ENCODE measurements around the gene KMT2D.

Gene KMT2D, protein sequence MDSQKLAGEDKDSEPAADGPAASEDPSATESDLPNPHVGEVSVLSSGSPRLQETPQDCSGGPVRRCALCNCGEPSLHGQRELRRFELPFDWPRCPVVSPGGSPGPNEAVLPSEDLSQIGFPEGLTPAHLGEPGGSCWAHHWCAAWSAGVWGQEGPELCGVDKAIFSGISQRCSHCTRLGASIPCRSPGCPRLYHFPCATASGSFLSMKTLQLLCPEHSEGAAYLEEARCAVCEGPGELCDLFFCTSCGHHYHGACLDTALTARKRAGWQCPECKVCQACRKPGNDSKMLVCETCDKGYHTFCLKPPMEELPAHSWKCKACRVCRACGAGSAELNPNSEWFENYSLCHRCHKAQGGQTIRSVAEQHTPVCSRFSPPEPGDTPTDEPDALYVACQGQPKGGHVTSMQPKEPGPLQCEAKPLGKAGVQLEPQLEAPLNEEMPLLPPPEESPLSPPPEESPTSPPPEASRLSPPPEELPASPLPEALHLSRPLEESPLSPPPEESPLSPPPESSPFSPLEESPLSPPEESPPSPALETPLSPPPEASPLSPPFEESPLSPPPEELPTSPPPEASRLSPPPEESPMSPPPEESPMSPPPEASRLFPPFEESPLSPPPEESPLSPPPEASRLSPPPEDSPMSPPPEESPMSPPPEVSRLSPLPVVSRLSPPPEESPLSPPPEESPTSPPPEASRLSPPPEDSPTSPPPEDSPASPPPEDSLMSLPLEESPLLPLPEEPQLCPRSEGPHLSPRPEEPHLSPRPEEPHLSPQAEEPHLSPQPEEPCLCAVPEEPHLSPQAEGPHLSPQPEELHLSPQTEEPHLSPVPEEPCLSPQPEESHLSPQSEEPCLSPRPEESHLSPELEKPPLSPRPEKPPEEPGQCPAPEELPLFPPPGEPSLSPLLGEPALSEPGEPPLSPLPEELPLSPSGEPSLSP (N-terminal part only)

DNA sequence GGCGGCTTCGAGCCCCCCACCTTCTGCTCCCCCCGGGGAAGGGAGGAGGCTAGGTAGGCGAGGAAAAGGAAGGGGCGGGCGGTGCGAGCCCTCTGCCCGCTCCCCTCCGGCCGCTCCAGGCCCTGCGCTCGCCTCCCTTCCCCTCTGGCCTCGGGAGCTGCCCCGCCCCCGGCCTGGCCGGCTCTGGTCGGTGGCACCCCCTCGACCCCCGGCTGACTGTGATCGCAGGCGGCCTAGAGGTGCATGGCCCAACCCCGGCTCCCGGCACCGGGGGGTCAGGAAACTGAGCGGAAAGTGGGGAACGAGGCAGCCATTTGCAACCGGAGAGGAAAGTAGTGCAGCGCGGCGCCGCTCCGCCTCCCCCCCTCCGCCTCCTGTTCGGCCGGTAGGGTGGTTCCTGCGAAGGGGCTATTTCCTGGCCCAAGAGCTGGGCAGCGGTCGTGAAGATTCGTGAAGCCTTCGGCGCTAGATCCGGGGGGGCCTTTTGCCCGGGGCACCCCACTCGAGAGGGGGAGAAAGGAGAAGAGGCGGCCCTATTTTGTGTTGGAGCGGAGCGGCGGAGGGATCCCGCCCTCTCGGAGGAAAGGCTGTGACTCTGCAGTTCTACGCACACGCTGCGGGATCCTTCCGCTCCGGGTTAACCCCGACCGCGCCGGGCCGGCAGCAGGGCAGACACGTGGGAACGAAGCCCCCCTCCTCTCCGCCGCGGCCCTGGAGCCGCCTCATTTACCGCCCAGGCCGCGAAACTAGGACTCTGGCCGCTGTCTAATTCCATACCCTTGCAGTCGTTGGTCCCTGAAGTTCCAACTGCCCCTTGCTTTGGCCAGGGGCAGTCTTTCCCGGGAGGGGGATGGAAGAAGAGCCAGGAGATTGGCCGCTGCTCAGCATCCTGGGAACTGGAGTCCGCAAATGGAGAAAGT, at the start of gene KMT2D:
Gene KMT2D (minus strand): TSS at position 558 of the 920 bp plus-strand sequence. CDS start 5,470 bp downstream, outside the sequence.
- peak within 1 kb of the TSS; percentile 77 for H3K27ac ChIP-seq
- peak; percentile 75 for DNase-seq (ENCODE audit: low read depth, low spot score)

DNA sequence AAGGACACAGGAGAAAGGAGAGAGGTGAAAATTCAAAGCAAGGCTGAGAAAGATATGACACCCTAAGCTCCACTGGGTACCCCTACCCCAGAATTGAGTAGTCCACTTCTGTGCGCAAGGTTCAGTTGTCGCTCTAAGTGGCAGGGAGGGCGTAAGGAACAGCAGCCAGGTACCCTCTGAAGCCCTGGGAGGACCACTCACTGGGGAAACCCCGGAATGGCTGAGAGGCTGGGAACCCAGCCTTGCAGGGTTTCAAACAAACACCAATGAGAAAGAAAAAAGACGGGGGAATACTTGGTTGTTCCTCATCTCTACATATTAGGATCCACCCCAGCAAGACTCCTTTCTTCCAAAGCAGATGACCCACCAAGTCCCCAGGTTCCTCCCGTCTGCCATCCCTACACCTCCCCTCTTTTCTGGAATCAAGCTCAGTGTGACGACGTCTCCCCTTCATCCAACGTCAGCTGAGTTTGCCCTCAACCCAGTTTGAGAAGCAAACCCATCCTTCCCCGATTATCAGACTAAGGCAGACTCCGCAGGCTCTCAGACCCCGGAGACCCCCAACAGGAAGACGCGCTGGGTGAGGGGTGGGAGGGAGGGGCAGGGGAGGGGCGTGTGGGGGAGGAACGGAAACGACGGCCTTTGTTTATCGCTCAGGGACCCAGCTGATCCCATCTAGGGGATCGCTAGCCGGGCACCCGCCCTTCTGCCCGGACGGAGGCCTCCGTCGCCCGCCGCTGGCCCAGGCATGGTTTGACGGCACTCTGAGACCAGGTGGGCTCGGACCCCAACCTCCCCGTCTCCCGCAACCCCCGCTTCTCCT, 49.3 kb upstream of the KMT2D start:
- H3K27ac ChIP-seq = peak overlapping the region; percentile 69

DNA sequence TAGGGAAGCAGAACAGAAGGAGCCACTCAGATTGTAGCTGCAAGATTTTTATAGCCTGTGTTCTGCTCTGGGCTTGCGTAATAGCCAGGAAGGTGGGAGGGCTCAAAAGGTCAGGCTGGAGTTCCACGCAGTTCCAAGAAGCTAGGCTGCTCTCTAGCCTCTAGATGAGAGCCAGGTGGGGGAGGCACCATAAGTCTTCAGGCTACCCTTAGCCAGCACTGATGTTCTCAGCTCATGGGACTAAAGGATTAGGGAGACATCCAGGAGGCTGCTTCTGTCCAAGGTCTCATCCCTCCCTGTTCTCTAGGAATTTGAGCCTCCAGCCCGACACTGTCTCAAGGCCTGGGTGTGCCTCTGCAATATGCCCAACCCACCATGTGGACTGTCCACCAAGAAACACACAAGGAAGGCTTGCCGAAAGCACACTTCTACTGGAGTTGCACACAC, 48.4 kb upstream of the KMT2D start:
- no peak overlapping the region for H3K27ac ChIP-seq
- no peak for DNase-seq (ENCODE audit: low read depth, low spot score)

More for the DNA sequence above, 49.3 kb upstream of the KMT2D start:
- no peak for DNase-seq (ENCODE audit: low read depth, low spot score)

DNA sequence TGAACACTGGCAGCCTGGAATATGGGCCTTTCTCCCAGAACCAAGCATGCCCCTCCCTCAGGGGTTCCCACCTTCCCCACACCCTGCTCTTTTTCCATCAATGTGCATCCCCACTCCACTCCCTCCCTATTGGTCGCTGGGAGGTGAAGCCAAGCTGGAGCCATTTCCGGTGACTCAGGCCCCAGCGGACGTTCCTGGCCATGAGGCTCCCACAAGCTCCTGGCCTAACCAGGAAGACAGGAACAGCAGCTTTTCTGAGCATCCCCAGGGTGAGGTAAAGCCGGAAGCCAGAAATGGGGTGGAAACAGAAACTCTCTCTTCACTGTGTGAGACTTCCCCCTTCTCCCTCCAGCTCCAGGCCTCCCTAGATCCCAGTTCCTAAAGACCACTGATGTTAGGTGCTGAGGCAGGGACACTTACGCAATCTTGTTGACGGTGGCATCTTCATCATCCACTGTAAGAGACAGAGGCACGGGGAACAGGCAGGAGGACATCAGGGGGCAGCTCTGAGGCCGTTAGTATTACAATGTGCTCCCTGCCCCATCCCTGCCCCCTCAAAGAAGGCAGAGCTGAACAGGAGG, 45.0 kb upstream of the KMT2D start:
- peak overlapping the region; percentile 37 for H3K27ac ChIP-seq
- peak; percentile 40 for DNase-seq (ENCODE audit: low read depth, low spot score)

DNA sequence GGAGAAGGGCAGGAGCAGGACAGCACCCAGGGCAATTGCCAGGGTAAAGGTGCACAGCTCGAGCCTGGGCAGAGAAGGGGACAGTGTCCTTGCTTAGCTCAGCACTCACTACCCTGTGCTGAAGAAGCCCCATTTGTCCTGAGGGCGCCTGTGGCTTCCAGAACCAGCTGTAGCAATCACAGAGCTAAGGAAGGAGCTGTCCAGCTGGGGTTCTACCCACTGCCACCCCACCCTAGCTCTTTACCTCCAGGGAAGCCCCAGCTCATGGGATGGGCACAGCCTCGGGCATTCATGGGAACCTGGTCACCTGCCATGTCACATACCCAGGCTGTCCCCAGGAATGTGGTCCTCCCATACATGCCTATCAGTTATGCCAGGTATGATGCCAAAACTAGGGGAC, 44.2 kb upstream of the KMT2D start:
- H3K27ac ChIP-seq = no peak overlapping the region
- no peak for DNase-seq (ENCODE audit: low read depth, low spot score)

DNA sequence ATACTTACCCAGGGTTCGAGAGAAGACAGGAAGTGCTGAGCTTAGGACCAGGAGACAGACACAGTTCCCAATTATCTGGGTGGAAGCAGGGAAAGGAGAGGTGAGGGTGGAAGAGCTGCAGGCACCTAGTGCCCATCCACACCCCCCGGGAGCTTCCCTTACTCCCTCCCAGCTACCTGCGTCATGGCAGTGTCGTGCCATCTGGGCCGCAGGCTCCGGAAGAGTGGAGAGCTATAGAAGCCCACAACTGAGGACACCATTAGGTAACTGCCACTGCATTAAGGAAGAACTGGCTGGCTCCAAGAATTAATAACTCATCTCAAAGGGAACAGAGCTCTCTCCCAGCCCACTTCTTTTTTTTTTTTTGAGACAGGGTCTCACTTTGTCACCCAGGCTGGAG, 39.8 kb upstream of the KMT2D start:
- H3K27ac ChIP-seq = no peak overlapping the region
- DNase-seq (ENCODE audit: low read depth, low spot score) = no peak

DNA sequence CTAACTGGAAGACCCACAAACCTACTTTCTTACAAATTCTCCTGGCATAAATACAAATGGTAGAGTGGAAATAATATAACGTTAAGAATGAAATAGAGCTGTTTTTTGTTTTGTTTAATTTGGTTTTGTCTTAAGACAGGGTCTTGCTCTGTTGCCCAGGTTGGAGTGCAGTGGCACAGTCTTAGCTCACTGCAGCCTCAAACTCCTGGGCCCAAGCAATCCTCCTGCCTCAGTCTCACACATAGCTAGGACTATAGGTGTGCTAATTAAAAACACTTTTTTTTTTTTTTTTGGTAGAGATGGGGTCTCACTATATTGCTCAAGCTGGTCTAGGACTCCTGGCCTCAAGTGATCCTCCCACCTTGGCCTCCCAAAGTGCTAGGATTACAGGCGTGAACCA, 38.1 kb upstream of the KMT2D start:
- H3K27ac ChIP-seq = no peak overlapping the region
- no peak for DNase-seq (ENCODE audit: low read depth, low spot score)

DNA sequence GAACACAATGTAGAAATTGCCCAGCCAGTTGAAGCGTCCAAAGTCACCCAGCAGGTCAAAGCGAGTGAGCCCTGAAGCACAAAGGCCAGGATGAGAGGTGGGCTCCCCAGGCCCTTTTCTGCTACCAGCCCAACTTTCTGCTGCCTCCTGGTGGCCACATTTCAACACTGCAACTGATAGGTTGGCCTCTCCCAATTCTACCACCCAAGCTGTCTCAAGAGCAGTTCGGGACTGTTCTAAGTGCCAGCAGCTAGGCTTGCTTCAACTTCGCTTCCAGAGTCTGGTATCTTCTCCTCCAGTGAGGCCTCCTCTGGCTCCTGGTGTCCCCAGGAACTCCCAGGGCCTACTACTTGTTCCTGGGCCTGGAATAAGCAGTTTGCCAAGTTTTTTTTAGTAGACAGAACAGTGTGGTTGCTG, 37.4 kb upstream of the KMT2D start:
- no peak overlapping the region for H3K27ac ChIP-seq
- no peak for DNase-seq (ENCODE audit: low read depth, low spot score)

DNA sequence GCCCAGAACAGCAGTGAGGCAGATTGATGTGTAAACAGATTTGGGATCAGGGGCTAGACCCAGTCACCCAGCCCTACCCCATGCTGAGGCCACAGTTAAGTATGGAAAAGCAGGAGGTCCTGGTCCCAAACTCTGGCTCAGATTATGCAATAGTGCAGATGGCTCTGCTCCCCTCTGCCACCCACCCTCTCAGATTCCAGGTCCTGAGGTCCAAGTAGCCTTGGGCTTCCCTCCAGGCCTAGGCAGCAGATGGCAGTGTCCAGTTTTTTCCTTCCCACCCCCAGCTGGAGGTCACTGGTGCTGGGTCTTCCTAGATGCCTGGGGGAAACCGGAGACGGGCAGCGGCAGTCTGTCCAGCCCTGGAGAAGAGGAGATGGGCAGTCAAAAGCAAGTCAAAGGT, 36.8 kb upstream of the KMT2D start:
- DNase-seq (ENCODE audit: low read depth, low spot score) = no peak
- no peak overlapping the region for H3K27ac ChIP-seq

DNA sequence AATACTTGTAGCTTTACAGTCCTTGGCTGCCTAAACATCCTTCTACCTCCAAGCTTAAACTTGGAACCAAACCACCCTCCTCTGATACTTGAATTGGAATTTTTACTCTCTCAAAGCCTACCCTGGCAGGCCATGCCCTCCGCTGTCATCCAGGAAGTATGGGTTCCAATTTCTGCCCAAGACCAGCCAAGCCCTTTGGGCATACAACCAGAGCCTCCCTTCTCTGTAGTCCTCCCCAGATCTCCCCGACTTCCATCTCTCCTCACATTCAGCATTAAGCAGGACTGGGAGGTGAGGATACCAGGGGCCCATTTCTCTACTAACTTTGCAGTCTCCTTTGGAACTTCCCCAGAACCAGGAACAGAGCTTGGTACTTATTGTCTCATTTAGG, 34.4 kb upstream of the KMT2D start:
- H3K27ac ChIP-seq = no peak overlapping the region
- DNase-seq (ENCODE audit: low read depth, low spot score) = no peak

DNA sequence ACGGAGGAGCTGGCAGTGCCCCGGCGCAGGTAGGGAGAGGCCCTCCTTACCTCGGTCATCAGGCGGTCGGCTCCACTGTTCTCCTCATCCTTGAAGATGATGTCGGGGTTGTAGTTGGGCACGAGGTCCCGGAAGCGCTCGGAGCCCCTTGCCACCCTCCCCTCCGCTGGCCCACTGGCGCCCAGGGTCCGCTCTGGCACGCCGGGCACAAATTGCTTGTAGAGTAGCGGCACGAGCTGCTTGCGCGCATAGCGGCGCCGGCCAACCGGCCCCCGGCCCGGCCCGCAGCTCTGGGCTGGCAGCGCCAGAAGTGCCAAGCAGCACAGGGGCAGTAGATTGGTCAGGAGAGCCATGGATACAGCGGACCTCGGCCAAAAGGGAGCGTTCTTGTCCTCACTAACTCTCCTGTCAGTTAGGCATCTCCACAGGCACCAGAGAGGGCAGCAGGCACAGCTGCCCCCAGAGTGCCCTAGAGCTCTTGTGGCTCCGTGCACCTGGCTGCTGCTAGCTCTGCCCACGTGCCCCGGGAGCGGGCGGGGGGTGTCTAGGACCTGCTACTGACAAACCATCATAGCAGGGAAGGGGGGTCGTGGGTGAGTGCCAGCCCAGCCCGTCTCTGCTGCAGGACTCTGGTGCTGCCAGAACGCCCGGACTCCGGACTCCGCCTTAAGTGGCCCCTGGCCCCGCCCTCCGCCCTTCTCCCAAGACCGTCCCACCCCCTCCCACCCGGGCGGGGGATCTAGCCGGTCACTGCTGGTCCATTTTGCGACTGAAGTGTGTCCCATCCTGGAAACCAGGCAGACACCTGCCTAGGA, 33.8 kb upstream of the KMT2D start, which contains the start of gene DHH:
Gene DHH (minus strand): TSS at position 642 of the 815 bp plus-strand sequence. CDS start 289 bp downstream, at position 353.
- no peak for DNase-seq (ENCODE audit: low read depth, low spot score)
- no peak within 1 kb of the TSS for H3K27ac ChIP-seq

DNA sequence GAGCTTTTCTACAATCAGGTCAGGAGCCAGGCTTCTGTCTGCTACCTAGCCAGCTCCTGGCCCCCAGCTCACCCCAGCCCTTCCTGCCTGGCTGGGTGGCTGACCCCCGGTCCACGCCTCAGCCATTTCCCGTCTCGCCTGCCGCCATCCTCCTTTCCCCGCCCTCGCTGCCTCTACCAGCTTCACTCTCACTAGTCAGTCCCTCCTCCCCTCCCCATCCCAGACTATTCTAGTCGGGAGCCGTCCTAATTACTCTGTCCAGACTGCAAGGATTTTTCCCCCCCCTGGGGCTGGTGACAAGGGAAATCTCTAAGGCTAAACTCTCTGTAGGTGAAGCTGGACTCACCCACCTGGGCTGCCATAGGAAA, 33.2 kb upstream of the KMT2D start:
- no peak for DNase-seq (ENCODE audit: low read depth, low spot score)
- no peak overlapping the region for H3K27ac ChIP-seq

DNA sequence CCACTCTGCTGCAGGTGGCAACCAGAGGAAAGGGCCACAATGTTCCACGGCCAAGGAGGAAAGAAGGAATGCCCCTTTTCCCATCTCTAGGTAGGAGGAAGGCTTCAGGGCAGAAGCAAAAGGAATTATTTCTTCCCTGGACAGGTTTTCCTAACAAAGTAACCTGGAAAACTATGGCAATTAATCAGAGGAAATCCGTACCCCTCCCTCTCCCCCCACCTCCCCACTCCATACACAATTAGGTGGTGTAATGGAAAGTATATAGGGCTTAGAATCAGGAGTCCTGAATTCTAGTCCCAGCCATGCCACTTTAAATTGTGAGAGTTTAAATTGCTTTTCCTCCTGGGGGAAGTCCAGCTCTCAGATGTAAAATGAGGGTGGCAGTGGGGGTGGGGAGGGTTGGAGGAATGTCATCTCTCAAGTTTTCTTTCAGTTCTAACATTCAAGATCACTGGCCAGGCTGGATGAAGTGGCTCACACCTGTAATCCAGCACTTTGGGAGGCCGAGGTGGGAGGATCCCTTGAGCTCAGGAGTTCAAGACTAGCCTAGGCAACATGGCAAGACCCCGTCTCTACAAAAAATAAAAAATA, 32.3 kb upstream of the KMT2D start:
- H3K27ac ChIP-seq = no peak overlapping the region

DNA sequence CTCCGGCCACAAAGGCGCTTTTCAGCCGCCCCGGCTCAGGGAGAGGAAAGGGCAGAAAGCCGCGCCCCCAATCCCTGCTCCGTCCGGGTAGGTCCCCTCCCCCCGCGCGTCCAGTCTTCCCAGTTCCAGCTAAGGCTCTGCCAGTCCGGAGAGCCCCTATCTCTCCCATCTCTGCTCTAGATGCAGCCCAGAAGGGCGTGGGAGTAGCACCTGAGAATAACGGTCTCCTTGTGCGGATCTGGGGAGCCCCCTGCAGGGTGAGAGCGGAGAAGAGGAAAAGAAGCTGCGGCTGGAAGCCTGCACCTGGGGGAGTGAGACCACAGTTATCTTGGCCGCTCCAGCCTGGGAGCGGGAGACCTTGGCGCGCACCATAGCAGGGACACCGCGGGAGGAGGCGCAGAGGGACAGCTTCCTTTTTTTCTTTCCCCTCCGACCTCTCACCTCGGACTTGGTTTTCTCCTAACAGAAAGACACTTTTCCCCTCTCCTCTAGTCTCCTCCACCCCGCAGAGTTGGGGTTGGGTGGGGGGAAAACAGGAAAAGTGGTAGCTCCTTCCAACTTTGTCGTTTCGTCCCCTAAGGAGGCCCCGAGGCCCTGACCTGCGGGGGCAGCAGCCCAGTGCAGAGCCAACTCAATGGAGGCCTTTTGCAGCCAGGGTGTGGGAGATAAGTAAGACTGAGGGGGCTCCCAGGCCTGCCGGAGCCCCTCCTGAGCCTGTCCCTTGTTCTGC, 31.7 kb upstream of the KMT2D start:
- DNase-seq (ENCODE audit: low read depth, low spot score) = no peak
- no peak overlapping the region for H3K27ac ChIP-seq

More for the DNA sequence above, 32.3 kb upstream of the KMT2D start:
- DNase-seq (ENCODE audit: low read depth, low spot score) = no peak

DNA sequence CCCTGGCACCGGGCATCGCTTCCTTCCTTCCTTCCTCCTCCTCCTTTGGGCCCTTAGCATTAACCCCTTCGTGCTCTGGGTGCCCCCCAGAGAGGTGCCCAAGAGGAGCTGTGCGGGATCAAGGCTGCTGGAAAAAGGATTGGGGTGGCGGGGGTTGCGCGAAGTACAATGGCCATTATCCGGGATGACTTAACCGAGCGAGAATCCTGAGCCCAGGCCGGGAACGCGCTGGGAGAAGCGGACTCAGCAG, 31.2 kb upstream of the KMT2D start:
- DNase-seq (ENCODE audit: low read depth, low spot score) = no peak
- no peak overlapping the region for H3K27ac ChIP-seq

DNA sequence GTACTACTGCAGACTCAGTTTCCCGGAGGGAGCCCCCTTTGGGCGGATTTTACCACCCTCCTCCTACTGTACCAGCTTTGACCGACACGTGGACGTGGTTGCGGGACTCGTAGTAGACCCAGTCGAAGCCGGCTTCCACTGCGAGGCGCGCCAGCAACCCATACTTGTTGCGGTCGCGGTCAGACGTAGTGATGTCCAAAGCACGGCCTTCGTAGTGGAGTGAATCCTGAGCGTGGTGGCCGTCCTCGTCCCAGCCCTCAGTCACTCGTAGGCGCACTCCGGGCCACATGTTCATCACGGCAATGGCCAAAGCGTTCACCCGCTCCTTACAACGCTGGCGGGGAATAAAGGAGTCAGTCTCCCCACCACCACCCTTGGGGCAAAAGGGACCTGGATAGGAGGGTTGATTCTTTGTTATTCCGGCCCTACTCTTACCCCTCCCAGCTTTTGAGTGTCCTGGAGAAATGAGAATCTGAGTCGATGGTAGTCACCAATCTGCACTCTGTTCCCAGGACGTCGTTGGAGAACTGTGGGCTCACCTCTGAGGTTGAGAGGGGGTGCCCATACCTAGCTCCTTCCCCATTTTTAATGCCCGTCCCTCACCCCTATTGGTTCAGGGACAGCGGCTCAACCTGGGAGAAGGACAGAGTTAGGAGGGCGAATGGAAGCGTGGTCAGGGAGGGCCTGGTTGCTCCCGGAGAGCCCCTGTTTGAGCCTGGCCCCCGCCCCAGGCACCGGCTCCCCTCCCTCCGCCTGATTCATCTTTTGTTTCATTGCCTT, 30.7 kb upstream of the KMT2D start:
- DNase-seq (ENCODE audit: low read depth, low spot score) = no peak
- no peak overlapping the region for H3K27ac ChIP-seq

Data from epithelial cell of prostate (primary cell).